ENCODE data around the gene MPV17L2.
A peak's percentile ranks its signal among the peaks of the same experiment; 100 is the strongest.

The MPV17L2 gene

DNA sequence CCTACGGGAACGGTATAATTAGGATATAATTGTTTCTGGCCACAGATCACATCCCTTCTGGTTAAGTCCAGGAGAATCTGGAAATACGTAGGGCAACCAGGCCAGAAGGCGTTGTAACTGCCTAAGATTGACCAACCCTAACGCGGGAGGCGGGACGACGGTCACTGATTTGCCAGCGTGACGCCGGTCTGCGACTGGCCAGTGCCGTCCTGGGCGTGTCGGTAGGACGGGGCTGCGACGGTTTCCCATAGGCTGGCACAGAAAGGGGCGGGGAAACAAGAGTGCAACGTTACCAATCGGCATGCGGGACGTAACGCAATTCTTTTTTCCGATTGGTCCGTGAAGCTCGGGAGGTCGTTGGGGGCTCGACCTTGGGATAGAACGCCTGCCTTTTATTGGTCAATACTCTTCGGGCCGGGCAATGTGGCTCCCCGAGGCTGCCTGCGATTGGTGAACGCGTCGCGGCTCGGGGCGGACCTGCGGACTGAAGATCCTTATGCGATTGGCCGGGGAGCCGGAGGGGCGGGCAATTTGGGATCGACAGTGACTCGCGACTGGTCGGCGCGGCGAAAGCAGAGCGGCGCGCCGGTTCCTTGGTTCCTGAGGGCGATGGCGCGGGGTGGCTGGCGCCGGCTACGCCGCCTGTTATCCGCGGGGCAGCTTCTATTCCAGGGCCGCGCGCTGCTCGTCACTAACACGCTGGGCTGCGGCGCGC, at the start of gene MPV17L2:
Gene MPV17L2, plus strand, starts transcription at position 546 of the 715 bp plus-strand sequence. Its CDS starts 64 bp downstream, at position 610.
- Mint-ChIP-seq H3K27ac (peak within 1 kb of the TSS; percentile 91), H3K9me3 (no peaks in the 10 kb centered on the region), H3K27me3 (no peaks in the 10 kb centered on the region), H3K4me1 (peaks cover 15% of the 10 kb centered on the region), H3K4me3 (peak within 1 kb of the TSS; percentile 77), H3K36me3 (peaks cover 3% of the 10 kb centered on the region)
- DNase-seq (ENCODE audit: low spot score in 2 of 2) = peak; percentile 86 to 95
- ATAC-seq (ENCODE audit: low read depth) = peak; percentile 79

GRCh38 chr19:18143902-18144301, 49.1 kb upstream of the MPV17L2 start:
- H3K36me3 Mint-ChIP-seq = peaks cover 36% of the 10 kb centered on the region
- no peak for ATAC-seq (ENCODE audit: low read depth)
- no peak for DNase-seq (ENCODE audit: low spot score in 2 of 2)

GRCh38 chr19:18144361-18144760, 48.7 kb upstream of the MPV17L2 start:
- ATAC-seq (ENCODE audit: low read depth) (no peak), DNase-seq (ENCODE audit: low spot score in 2 of 2) (no peak)
- Mint-ChIP-seq H3K9me3 (peaks cover 2% of the 10 kb centered on the region), H3K4me1 (no peaks in the 10 kb centered on the region), H3K36me3 (peaks cover 33% of the 10 kb centered on the region), H3K27me3 (no peaks in the 10 kb centered on the region), H3K27ac (no peak overlapping the region), H3K4me3 (no peak overlapping the region)

More at GRCh38 chr19:18143902-18144301, 49.1 kb upstream of the MPV17L2 start:
- H3K9me3 Mint-ChIP-seq = peaks cover 2% of the 10 kb centered on the region
- no peaks in the 10 kb centered on the region for H3K4me1 Mint-ChIP-seq
- no peak overlapping the region for H3K4me3 Mint-ChIP-seq
- H3K27me3 Mint-ChIP-seq = no peaks in the 10 kb centered on the region
- H3K27ac Mint-ChIP-seq = no peak overlapping the region

DNA sequence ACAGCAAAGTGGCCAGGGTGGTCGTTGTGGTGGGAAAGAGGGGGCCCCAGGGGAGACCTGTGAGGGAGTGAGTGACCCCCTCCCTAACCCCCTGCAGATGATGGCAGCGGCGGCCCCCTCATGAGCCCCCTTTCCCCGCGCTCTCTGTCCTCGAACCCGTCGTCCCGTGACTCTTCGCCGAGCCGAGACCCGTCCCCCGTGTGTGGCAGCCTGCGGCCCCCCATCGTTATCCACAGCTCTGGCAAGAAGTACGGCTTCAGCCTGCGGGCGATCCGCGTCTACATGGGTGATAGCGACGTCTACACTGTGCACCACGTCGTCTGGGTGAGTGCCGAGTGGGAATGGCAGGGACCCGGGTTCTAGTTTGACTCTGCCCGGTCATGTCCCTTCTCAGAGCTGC, 48.1 kb upstream of the MPV17L2 start:
- peaks cover 33% of the 10 kb centered on the region for H3K36me3 Mint-ChIP-seq
- H3K9me3 Mint-ChIP-seq = peaks cover 2% of the 10 kb centered on the region
- DNase-seq (ENCODE audit: low spot score in 2 of 2) (no peak), ATAC-seq (ENCODE audit: low read depth) (no peak)
- H3K4me1 Mint-ChIP-seq = no peaks in the 10 kb centered on the region
- H3K4me3 Mint-ChIP-seq = no peak overlapping the region
- no peak overlapping the region for H3K27ac Mint-ChIP-seq
- no peaks in the 10 kb centered on the region for H3K27me3 Mint-ChIP-seq

DNA sequence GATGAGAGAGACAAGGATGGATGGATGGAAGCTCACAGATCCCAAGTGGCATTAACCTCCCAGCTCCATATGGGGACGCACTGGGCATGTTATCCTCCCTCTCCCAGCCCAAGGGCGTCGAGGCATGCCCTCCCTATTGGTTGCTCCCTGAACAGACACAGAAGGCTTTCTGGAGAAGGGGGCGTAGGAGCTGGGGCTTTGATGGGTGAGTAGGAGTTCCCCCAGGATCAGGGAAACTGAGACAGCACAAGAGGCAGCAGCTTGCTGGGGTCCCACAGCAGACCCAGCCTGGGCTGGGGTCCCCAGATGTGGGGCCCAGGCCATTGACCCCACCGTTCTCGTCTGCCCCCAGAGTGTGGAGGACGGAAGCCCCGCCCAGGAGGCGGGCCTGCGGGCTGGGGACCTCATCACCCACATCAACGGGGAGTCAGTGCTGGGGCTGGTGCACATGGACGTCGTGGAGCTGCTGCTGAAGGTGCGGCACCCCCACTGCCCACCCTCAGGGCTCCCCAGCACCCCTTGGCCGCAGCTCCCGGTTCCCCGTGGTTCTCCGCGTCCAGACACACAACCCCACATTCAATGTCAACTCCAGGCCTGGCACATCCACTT, 47.5 kb upstream of the MPV17L2 start:
- H3K36me3 Mint-ChIP-seq = peaks cover 30% of the 10 kb centered on the region

GRCh38 chr19:18147396-18147795, 45.6 kb upstream of the MPV17L2 start:
- peaks cover 25% of the 10 kb centered on the region for H3K36me3 Mint-ChIP-seq
- peaks cover 6% of the 10 kb centered on the region for H3K4me1 Mint-ChIP-seq
- ATAC-seq (ENCODE audit: low read depth) = no peak
- H3K27me3 Mint-ChIP-seq = no peaks in the 10 kb centered on the region
- no peak for DNase-seq (ENCODE audit: low spot score in 2 of 2)
- no peaks in the 10 kb centered on the region for H3K9me3 Mint-ChIP-seq
- no peak overlapping the region for H3K27ac Mint-ChIP-seq
- no peak overlapping the region for H3K4me3 Mint-ChIP-seq

More for the DNA sequence above, 47.5 kb upstream of the MPV17L2 start:
- Mint-ChIP-seq H3K27ac (peak overlapping the region; percentile 47), H3K27me3 (no peaks in the 10 kb centered on the region), H3K4me1 (no peaks in the 10 kb centered on the region), H3K9me3 (peaks cover under 1% of the 10 kb centered on the region), H3K4me3 (no peak overlapping the region)
- DNase-seq (ENCODE audit: low spot score in 2 of 2) (no peak), ATAC-seq (ENCODE audit: low read depth) (no peak)

- Mint-ChIP-seq H3K4me3 (no peak overlapping the region), H3K27me3 (no peaks in the 10 kb centered on the region), H3K27ac (no peak overlapping the region), H3K9me3 (no peaks in the 10 kb centered on the region), H3K36me3 (peaks cover 22% of the 10 kb centered on the region), H3K4me1 (peaks cover 14% of the 10 kb centered on the region)
- ATAC-seq (ENCODE audit: low read depth) (no peak), DNase-seq (ENCODE audit: low spot score in 2 of 2) (no peak)
Measured at GRCh38 chr19:18149596-18149975, 43.4 kb upstream of the MPV17L2 start.

DNA sequence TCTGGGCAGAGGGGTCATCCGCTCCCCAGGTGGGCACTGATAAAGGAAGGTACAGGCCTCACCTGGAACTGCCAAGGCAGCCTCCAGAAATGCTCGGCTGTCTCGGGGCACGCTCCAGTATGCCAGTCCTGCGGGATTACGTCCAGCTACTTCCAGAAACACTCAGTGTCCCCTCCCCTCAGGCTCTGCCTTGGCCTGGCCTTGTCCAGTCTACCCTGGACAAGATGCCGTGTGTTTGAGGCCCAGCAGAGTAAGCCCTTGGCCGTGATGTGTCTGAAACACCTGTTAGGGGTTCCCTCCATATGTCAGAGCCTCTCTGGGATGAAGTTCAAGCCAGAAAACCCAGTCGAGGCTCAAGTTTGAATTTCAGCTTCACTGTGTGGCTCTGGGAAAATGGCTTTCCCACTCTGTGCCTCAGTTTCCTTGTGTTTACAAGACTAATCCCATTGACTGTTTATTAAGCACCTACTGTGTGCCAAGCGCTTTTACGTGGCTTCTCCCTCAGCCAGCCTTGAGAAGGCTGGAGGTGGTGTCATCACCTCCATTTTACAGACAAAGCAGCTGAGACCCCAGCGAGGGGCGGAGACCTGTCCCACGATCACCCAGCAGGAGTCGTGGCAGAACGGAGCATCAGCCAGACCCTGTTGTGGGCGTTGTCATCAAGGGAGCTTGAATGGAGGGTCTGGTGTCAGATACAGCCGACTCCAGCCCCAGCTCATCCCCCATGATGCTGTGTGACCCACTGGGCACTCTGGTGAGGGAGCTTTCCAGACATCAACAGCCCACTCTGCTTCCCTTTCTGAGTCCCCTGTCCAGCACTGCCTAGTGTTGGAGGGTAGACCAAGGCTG, 42.0 kb upstream of the MPV17L2 start:
- Mint-ChIP-seq H3K9me3 (no peaks in the 10 kb centered on the region), H3K36me3 (peaks cover 13% of the 10 kb centered on the region), H3K4me3 (peak overlapping the region; percentile 47), H3K27me3 (no peaks in the 10 kb centered on the region), H3K27ac (no peak overlapping the region), H3K4me1 (peaks cover 15% of the 10 kb centered on the region)
- DNase-seq (ENCODE audit: low spot score in 2 of 2) = no peak
- no peak for ATAC-seq (ENCODE audit: low read depth)

DNA sequence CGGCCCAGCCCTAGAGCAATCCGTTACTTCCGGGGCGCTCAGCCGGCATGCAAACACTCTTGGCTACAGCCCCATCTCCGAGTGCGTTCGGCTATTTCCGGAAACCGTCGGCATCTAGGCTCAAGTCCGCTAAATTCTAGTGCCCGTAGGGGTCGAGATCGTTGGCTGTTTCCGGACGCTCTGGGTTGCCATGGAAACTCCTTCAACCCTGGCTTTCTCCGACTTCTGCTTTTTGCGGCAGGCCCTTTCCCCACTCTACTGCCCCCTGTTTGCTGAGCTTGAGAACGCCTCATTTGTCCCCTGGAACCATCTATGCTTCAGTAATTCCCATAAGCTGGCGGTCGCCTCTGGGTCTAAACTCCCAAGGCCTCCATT, 40.6 kb upstream of the MPV17L2 start:
- ATAC-seq (ENCODE audit: low read depth) (peak; percentile 73), DNase-seq (ENCODE audit: low spot score in 2 of 2) (peak; percentile 100)
- peak overlapping the region; percentile 87 for H3K27ac Mint-ChIP-seq
- peak overlapping the region; percentile 88 for H3K4me3 Mint-ChIP-seq
- H3K9me3 Mint-ChIP-seq = no peaks in the 10 kb centered on the region
- H3K36me3 Mint-ChIP-seq = peaks cover 7% of the 10 kb centered on the region
- H3K4me1 Mint-ChIP-seq = peaks cover 20% of the 10 kb centered on the region
- H3K27me3 Mint-ChIP-seq = no peaks in the 10 kb centered on the region

GRCh38 chr19:18152817-18153555, 40.0 kb upstream of the MPV17L2 start, which contains the start of gene PIK3R2:
Gene PIK3R2, plus strand, starts transcription at chr19:18153163. Its CDS starts 2,717 bp downstream, at chr19:18155880.
- H3K36me3 Mint-ChIP-seq = peaks cover 4% of the 10 kb centered on the region
- ATAC-seq (ENCODE audit: low read depth) = peak; percentile 71
- peak within 1 kb of the TSS; percentile 87 for H3K27ac Mint-ChIP-seq
- H3K4me1 Mint-ChIP-seq = peaks cover 20% of the 10 kb centered on the region
- H3K4me3 Mint-ChIP-seq = peak within 1 kb of the TSS; percentile 88
- no peaks in the 10 kb centered on the region for H3K27me3 Mint-ChIP-seq
- no peaks in the 10 kb centered on the region for H3K9me3 Mint-ChIP-seq
- peak; percentile 99 to 100 for DNase-seq (ENCODE audit: low spot score in 2 of 2)

- Mint-ChIP-seq H3K27ac (no peak overlapping the region), H3K27me3 (no peaks in the 10 kb centered on the region), H3K4me1 (peaks cover 20% of the 10 kb centered on the region), H3K9me3 (no peaks in the 10 kb centered on the region), H3K4me3 (peak overlapping the region; percentile 88), H3K36me3 (no peaks in the 10 kb centered on the region)
- DNase-seq (ENCODE audit: low spot score in 2 of 2) (peak in 1 of 2 donors; percentile 30), ATAC-seq (ENCODE audit: low read depth) (no peak)
Measured at GRCh38 chr19:18153556-18154134, 39.4 kb upstream of the MPV17L2 start.

GRCh38 chr19:18155095-18156087, 37.6 kb upstream of the MPV17L2 start:
- no peaks in the 10 kb centered on the region for H3K27me3 Mint-ChIP-seq
- H3K4me1 Mint-ChIP-seq = peaks cover 21% of the 10 kb centered on the region
- H3K9me3 Mint-ChIP-seq = no peaks in the 10 kb centered on the region
- DNase-seq (ENCODE audit: low spot score in 2 of 2) = no peak
- no peaks in the 10 kb centered on the region for H3K36me3 Mint-ChIP-seq
- no peak overlapping the region for H3K27ac Mint-ChIP-seq
- H3K4me3 Mint-ChIP-seq = no peak overlapping the region
- no peak for ATAC-seq (ENCODE audit: low read depth)
